Prostate gland (tissue), 1 donor: ENCODE results near the gene ZNF804A.

Experiments
- POLR2A ChIP-seq: fragments of 450-650 bp; IDR thresholded peaks from one replicate; pipeline ENCODE4 v1.6.1; 2016; ENCODE audit warnings: antibody characterized with exemption, mild to moderate bottlenecking
- POLR2AphosphoS5 ChIP-seq: sonication (generic); formaldehyde crosslinking; IDR thresholded peaks from one replicate; pipeline ENCODE4 v1.6.1; 2017; ENCODE audit warnings: antibody characterized with exemption

- TF ChIP-seq POLR2A (no peak), POLR2AphosphoS5 (no peak)
Observed at GRCh38 chr2:184830531-184830930, 232.2 kb downstream of the ZNF804A start.
